Urothelium cell line (cell line): ENCODE results near the gene FBXL17.

ENCODE experiments used
- DNase-seq: peaks from one replicate; pipeline ENCODE4 v3.0.0; 2011; ENCODE audit warnings: low spot score, mixed read lengths
- FAIRE-seq: peaks from 2 replicates; lab custom pipeline; 2011; peaks lifted over from hg19 to GRCh38; lab: Jason Lieb, UNC

The FBXL17 gene

GRCh38 chr5:107926121-107926520, 455.8 kb downstream of the FBXL17 start:
- DNase-seq: no peak

GRCh38 chr5:107925200-107925599, 456.7 kb downstream of the FBXL17 start:
- DNase-seq (no peak), FAIRE-seq (no peak)

More at GRCh38 chr5:107926121-107926520, 455.8 kb downstream of the FBXL17 start:
- no peak for FAIRE-seq

GRCh38 chr5:107919969-107920368, 461.9 kb downstream of the FBXL17 start:
- no peak for FAIRE-seq
- DNase-seq: no peak

- FAIRE-seq (no peak), DNase-seq (no peak)
These were observed 462.5 kb downstream of the FBXL17 start for GRCh38 chr5:107919361-107919760.

GRCh38 chr5:107917983-107918382, 463.9 kb downstream of the FBXL17 start:
- FAIRE-seq (no peak), DNase-seq (no peak)

- no peak for FAIRE-seq
- DNase-seq: no peak
These were observed 464.9 kb downstream of the FBXL17 start for GRCh38 chr5:107916731-107917725.

GRCh38 chr5:107915176-107915812, 466.6 kb downstream of the FBXL17 start:
- no peak for FAIRE-seq
- no peak for DNase-seq

GRCh38 chr5:107913494-107913893, 468.4 kb downstream of the FBXL17 start:
- no peak for DNase-seq

GRCh38 chr5:107900721-107901120, 481.2 kb downstream of the FBXL17 start:
- FAIRE-seq (no peak), DNase-seq (no peak)

More at GRCh38 chr5:107913494-107913893, 468.4 kb downstream of the FBXL17 start:
- FAIRE-seq: no peak

GRCh38 chr5:107894361-107894760, 487.5 kb downstream of the FBXL17 start:
- DNase-seq (no peak), FAIRE-seq (no peak)

- FAIRE-seq: no peak
- no peak for DNase-seq
These were observed 488.3 kb downstream of the FBXL17 start for GRCh38 chr5:107893642-107894041.

- DNase-seq: no peak
- no peak for FAIRE-seq
These were observed 492.5 kb downstream of the FBXL17 start for GRCh38 chr5:107889387-107889786.

- no peak for FAIRE-seq
- DNase-seq: no peak
These were observed 493.4 kb downstream of the FBXL17 start for GRCh38 chr5:107888541-107888940.

GRCh38 chr5:107887166-107887943, 494.5 kb downstream of the FBXL17 start:
- no peak for FAIRE-seq
- no peak for DNase-seq

GRCh38 chr5:107885601-107886000, 496.3 kb downstream of the FBXL17 start:
- DNase-seq: no peak
- FAIRE-seq: no peak

GRCh38 chr5:107884871-107885270, 497.0 kb downstream of the FBXL17 start:
- no peak for FAIRE-seq
- DNase-seq: no peak

GRCh38 chr5:107878661-107879060, 503.2 kb downstream of the FBXL17 start:
- DNase-seq (no peak), FAIRE-seq (no peak)

- no peak for DNase-seq
- FAIRE-seq: no peak
These were observed 505.0 kb downstream of the FBXL17 start for GRCh38 chr5:107876906-107877305.

GRCh38 chr5:107876261-107876660, 505.6 kb downstream of the FBXL17 start:
- FAIRE-seq (no peak), DNase-seq (no peak)

GRCh38 chr5:107875833-107876232, 506.1 kb downstream of the FBXL17 start:
- no peak for FAIRE-seq
- peak; percentile 41 for DNase-seq

GRCh38 chr5:107874795-107875194, 507.1 kb downstream of the FBXL17 start:
- no peak for FAIRE-seq
- no peak for DNase-seq
